Ammon's horn (tissue), 1 donor: ENCODE measurements around the gene FANCI.

Source experiments
- DNase-seq: peaks from one replicate; pipeline ENCODE4 v3.0.0-alpha.2; 2016; ENCODE audit warnings: low spot score

FANCI gene

DNA sequence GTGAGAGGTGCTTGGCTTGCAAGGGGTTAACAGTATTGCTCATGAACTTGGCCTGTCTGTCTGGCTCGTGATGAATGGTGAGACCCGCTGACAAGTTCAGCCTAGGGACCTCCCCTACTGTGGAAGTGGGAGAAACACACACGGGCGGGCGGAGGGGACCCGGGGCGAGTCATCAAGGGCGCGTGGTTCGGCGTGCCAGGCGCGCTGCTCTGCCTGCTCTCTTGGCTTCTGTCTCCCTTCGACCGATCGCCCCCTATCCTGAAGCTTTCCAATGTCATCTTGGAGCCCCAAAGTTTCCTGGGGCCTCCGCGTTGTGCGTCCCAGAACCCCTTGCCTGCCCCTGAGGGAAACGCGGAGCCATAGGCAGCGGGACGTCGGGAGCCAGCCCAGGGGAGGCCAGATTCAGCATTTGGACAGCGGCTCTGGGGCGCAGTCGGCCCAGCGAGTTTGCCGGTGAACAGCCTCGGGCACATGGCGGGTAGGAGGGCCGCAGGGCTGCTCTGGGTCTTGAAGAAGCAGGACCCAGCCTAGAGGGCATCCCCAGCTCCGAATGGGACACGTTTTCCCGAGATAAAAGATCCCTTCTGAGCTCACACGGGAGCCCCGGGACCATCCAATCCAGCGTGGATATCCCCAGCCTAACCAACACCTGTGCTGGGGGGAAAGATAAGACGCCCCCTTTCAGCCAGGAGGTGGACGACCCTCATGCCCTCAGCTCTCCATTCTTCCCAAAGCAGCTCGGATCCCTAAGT lies 117.8 kb downstream of the FANCI start:
- DNase-seq: peak; percentile 78

DNA sequence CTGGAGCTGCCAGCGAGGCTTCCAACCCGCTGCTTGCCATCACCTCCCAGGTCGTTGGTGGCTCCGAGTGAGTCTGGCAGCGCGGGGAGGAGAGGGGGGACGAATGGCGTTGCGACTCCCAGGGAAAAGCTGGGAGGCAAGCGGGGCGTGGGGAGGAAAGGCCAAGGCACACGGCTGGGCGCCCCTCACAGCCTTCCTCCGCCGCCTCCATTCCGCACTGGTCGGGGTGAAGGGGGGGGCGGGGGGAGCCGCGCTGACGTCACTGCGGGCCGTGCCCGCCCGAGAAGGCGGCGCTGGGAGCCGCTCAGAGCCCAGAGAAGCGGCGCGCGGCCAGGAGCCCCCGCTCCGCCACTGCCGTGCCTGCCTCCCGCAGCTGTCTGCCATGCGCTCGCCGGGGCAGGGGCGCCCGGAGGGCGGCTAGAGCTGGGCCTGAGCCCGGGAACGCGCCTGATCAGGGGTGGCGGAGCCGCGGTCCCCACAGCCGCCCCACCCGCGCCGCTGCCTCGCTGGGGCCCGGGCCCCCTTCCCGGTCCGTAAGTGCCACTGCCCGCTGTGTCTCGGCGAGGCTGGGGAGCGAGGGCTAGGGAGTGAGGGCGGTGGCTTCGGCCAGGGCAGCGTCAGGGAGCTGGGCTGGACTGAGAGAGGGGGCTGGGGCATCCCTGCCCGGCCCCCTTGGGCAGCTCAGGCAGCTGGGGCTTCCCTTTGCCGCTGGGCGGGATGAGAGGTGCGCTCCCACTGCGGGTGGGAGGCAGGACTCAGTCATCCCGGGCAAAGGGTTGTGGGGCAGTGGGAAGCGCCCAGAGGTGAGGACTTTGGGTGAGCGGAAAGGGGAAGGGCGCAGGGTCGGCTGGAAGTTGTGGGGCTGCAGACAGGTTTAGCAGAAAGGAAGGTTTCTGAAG lies 118.7 kb downstream of the FANCI start:
- DNase-seq: peak; percentile 68

DNA sequence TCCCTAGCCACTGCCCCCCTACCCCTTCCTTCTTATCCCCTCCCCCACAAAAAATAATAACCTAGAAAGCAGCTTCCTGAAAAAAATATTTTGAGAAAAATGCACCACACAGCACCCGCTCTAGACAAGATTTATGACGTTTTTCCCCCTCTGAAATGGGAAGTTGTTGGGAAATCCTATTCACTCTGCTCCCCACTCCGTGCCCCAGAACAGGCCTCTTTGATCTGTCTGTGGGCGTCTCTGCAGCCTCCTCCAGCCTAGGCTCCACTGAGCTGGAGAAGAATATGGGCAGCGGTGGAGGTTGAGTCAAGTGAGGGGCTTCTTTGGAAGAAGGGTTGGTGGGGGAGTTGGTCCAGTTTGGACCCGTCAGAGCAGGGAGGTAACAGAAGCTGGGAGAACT lies 119.4 kb downstream of the FANCI start:
- DNase-seq: no peak

DNA sequence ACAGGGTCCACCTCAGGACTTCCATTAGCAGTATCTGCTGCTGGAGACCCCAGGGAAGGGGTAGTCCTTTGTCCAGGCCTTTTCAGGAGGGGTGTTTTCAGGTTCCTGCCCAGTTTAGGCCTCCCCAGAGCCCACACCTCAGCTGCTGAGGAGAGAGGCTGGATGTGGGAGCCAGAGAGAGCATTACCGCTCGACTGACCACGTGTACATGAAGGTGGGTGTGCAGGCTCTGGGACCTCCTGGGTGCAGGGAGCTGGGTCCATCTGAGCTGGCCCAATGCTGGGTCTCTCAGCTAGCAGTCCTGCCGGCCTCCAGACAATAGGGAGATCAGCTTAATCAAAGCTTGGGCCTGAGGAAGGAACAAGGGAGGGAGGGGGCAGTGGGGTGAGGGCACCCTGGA lies 120.0 kb downstream of the FANCI start:
- no peak for DNase-seq

DNA sequence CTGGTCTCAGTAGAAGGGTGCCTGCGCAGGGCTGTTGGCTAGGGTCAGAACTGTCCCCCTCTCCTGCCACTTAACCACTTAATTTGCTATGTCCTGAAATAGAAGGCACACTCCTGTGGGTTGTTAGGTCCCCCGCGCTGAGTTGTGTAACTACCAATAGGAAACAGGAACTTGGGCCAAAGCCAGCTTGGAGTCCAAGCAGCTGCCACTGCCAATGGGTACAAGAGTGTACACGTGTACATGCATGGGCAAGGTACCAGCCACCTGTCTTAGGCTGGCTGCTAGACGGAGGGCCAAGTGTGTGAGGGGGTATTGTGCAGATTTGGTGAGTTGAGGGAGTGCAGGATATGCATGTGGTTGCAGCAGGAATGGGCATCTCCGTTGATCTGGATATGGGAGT lies 120.6 kb downstream of the FANCI start:
- no peak for DNase-seq

DNA sequence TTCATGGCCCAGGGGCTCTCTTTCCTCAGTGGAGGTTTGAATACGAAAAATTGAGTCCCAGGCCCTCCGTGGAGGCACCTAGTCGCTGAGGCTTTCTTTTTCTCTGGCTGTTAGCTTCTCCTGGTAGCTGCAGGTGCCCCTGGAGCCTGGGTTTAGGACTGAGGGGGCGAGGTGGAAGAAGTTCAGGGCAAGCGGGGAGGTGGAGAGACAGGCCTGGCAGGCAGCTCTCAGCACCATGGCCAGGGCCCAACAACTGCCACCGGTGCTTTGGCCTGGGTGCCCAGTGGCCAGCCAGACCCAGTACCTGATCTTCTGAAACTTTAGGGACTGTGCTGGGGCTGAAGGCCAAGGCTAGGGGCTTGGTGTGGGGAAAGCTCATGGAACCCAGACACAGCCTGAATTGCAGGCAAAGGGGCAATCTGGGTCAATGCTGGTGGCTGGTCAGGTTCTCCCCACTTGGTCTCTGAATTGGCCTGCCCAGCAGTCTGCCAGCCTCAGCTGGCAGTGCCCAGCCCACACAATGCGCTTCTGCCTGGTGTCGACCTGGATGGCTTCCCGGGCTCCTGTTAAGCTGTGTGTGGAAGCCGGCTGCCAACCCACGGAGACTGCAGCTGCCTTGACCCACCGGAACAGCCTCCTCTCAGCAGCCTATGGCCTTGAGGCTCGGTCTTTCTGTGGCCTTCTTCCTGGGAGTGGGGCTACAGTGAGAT lies 121.1 kb downstream of the FANCI start:
- peak; percentile 81 for DNase-seq

DNA sequence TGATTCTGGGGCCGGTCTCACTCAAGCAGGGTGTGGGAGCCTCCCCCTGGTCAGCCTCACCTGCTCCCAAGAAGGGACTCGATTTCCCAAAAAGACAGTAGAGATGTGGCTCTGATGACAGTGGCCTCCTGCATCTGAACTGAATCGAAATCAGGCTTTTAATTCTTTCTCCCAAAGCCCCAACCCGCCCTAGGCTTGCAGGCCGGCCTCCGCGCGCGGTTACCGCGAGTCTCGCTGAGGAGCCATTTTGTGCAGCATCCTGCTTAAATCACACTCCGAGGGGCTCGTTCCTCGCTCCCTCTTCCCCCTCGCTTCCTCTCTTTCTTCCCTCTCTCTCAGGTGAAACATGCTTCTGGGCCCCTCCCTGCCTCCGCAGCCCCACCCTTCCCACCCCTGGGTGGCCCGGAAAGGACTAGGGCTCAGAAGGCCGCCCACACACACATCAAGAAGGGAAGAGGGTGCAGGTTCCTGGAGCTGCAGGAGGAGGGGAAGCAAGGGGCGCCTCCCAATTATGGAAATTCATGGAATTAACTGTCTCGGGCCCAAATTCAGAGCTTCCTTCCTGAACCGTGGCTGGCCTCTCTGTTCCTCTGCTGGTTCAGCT lies 121.8 kb downstream of the FANCI start:
- DNase-seq: no peak
